Breast epithelium (tissue), 4 donors: ENCODE results near the gene ACOXL. TPM values are rescaled to one million over a fixed set of nuclear protein-coding genes. Genes with fewer than 3 reads are reported as not detected.

ENCODE experiments used
- DNase-seq, 2 donors: peaks; one replicate each; pipeline ENCODE4 v3.0.0-alpha.2; 2019; ENCODE audit warnings: low spot score in 2 of 2
- H3K27ac ChIP-seq, 2 donors: fragments of 200-600 bp; sonication (generic) in 1 of 2; one replicate each; pipeline ENCODE4 v1.5.1; 2016 to 2019; ENCODE audit warnings: mild to moderate bottlenecking in 1 of 2
- H3K27me3 ChIP-seq, 2 donors: fragments of 200-600 bp; sonication (generic) in 1 of 2; one replicate each; pipeline versions ENCODE4 v1.5.1 to v1.6.0; 2017 to 2019; ENCODE audit warnings: control low read depth in 1 of 2, mild to moderate bottlenecking in 1 of 2
- H3K36me3 ChIP-seq: fragments of 200-600 bp; one replicate; pipeline ENCODE4 v1.5.1; 2019
- H3K4me1 ChIP-seq, 2 donors: fragments of 200-600 bp; sonication (generic); one replicate each; pipeline ENCODE4 v1.5.1; 2016 to 2019; ENCODE audit warnings: control low read depth in 1 of 2
- H3K4me3 ChIP-seq, 3 donors: fragments of 200-600 bp; sonication (generic); 1 replicate in 2 of 3; 2 replicates in 1 of 3; pipeline ENCODE4 v1.5.1; 2016 to 2019; ENCODE audit warnings: mild to moderate bottlenecking in 3 of 3, moderate library complexity in 2 of 3
- H3K9me3 ChIP-seq, 2 donors: fragments of 200-600 bp; sonication (generic) in 1 of 2; one replicate each; pipeline ENCODE4 v1.5.1; 2016 to 2019; ENCODE audit warnings: control low read depth in 1 of 2
- POLR2A ChIP-seq: fragments of 450-650 bp; IDR thresholded peaks from one replicate; pipeline ENCODE4 v1.6.1; 2016; ENCODE audit warnings: antibody characterized with exemption, mild to moderate bottlenecking, moderate library complexity
- POLR2AphosphoS5 ChIP-seq, 3 donors: sonication (generic); formaldehyde crosslinking; IDR thresholded peaks; one replicate each; pipeline ENCODE4 v1.6.1; 2017; ENCODE audit warnings: antibody characterized with exemption in 3 of 3
- intact Hi-C: fragments of 100-400 bp; cut with DNase I; formaldehyde crosslinking; loops from one replicate; pipeline ENCODE4 v1.15.1; 2023; ENCODE audit warnings: low total_unique reads
- total RNA-seq, 3 donors: library from RNA; depleted of rRNA; stranded (reverse); fragments of >200 nt; gene quantifications; one replicate each; pipeline ENCODE4 v1.1.0, GENCODE V29; 2016
- TF ChIP-seq, protein P1 (sequence below), 3 donors: fragments of 450-650 bp; IDR thresholded peaks; one replicate each; pipeline ENCODE4 v1.5.1; 2016 to 2017; ENCODE audit warnings: antibody characterized with exemption in 3 of 3, mild to moderate bottlenecking in 3 of 3, moderate library complexity in 3 of 3

The ACOXL gene
- total RNA-seq, 3 donors from 2014 or later = not detected

DNA sequence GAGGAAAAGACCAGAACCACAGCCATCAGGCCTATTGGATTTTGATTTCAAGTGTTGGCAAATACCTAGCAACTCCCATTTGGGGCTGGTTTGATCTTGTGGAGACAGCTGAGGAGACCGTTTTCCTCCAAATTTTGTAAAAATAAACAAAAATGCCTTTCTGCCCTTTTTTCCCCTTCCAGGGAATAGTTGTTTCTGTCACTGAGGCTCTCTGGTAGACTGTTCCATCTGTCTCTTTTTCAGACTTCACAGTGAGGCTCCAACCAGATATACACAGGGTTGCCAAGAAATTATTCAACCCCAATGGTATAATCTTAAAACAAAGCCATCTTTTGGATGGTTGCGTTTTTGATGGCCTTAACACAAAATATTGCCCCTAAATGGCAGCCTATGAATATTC, 115.7 kb downstream of the ACOXL start:
- intact Hi-C loops = no loop called here
- no peak overlapping the region for H3K4me3 ChIP-seq
- no peaks in the 10 kb centered on the region for H3K27me3 ChIP-seq
- no peaks in the 10 kb centered on the region for H3K36me3 ChIP-seq
- no peak overlapping the region for H3K27ac ChIP-seq
- DNase-seq = no peak
- H3K4me1 ChIP-seq = no peaks in the 10 kb centered on the region
- H3K9me3 ChIP-seq = no peaks in the 10 kb centered on the region
- TF ChIP-seq, protein P1, sequence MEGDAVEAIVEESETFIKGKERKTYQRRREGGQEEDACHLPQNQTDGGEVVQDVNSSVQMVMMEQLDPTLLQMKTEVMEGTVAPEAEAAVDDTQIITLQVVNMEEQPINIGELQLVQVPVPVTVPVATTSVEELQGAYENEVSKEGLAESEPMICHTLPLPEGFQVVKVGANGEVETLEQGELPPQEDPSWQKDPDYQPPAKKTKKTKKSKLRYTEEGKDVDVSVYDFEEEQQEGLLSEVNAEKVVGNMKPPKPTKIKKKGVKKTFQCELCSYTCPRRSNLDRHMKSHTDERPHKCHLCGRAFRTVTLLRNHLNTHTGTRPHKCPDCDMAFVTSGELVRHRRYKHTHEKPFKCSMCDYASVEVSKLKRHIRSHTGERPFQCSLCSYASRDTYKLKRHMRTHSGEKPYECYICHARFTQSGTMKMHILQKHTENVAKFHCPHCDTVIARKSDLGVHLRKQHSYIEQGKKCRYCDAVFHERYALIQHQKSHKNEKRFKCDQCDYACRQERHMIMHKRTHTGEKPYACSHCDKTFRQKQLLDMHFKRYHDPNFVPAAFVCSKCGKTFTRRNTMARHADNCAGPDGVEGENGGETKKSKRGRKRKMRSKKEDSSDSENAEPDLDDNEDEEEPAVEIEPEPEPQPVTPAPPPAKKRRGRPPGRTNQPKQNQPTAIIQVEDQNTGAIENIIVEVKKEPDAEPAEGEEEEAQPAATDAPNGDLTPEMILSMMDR (IDR thresholded peaks at IDR 0.05) = no peak
- TF ChIP-seq POLR2AphosphoS5 (IDR thresholded peaks at IDR 0.05) (no peak), POLR2A (no peak)

- Histone ChIP-seq H3K27ac (no peak overlapping the region), H3K27me3 (no peaks in the 10 kb centered on the region), H3K36me3 (no peaks in the 10 kb centered on the region), H3K4me3 (no peak overlapping the region), H3K9me3 (no peaks in the 10 kb centered on the region), H3K4me1 (no peaks in the 10 kb centered on the region)
- DNase-seq = no peak
- intact Hi-C loops = no loop called here
- TF ChIP-seq, protein P1 (IDR thresholded peaks at IDR 0.05) = no peak
- TF ChIP-seq POLR2A = no peak
Measured at GRCh38 chr2:110848519-110849030, 116.2 kb downstream of the ACOXL start.

DNA sequence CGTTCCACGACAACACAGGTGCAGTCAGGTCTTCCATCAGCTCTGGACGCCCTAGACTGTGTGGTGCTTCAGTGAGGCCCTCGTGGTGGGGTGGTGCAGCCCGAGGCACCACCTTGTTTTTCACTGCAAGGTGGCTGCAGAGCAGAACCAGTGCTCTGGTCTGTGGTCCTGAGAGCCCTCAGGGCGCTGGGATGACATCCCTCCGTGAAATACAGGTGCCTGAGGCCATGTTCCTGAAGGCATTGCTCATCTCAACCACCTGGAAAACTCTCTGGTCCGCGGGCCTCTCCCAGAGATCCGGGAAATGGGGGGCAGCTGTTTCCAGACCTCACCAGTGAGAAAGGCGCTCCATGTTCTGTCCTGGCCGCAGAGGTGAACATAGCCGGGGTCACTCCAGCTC, 119.2 kb downstream of the ACOXL start:
- TF ChIP-seq POLR2A (no peak), POLR2AphosphoS5 (IDR thresholded peaks at IDR 0.05) (no peak)
- TF ChIP-seq, protein P1 (IDR thresholded peaks at IDR 0.05) = no peak
- DNase-seq = no peak
- Histone ChIP-seq H3K27me3 (no peaks in the 10 kb centered on the region), H3K9me3 (no peaks in the 10 kb centered on the region), H3K36me3 (no peaks in the 10 kb centered on the region), H3K4me3 (no peak overlapping the region), H3K27ac (no peak overlapping the region), H3K4me1 (no peaks in the 10 kb centered on the region)
- intact Hi-C loops = no loop called here

GRCh38 chr2:110852051-110852450, 119.7 kb downstream of the ACOXL start:
- Histone ChIP-seq H3K36me3 (no peaks in the 10 kb centered on the region), H3K27me3 (no peaks in the 10 kb centered on the region), H3K27ac (no peak overlapping the region), H3K4me1 (no peaks in the 10 kb centered on the region), H3K4me3 (no peak overlapping the region), H3K9me3 (no peaks in the 10 kb centered on the region)
- intact Hi-C loops = loop anchor here (2.0 kb wide), 1 partner anchor 57 kb away; no protein-coding TSS in a partner anchor
- DNase-seq = no peak
- TF ChIP-seq POLR2AphosphoS5 (IDR thresholded peaks at IDR 0.05) = no peak
- TF ChIP-seq POLR2A = no peak
- TF ChIP-seq, protein P1 (IDR thresholded peaks at IDR 0.05) = no peak

GRCh38 chr2:110852541-110853263, 120.3 kb downstream of the ACOXL start:
- DNase-seq = no peak
- Histone ChIP-seq H3K27ac (no peak overlapping the region), H3K27me3 (no peaks in the 10 kb centered on the region), H3K36me3 (no peaks in the 10 kb centered on the region), H3K9me3 (no peaks in the 10 kb centered on the region), H3K4me1 (no peaks in the 10 kb centered on the region), H3K4me3 (no peak overlapping the region)
- TF ChIP-seq POLR2A = no peak
- TF ChIP-seq, protein P1 (IDR thresholded peaks at IDR 0.05) = no peak
- no peak for TF ChIP-seq POLR2AphosphoS5 (IDR thresholded peaks at IDR 0.05)
- intact Hi-C loops = loop anchor here (2.0 kb wide), 1 partner anchor 58 kb away; no protein-coding TSS in a partner anchor
